Measurements from ENCODE around the gene MRPL21.
A peak's percentile ranks its signal among the peaks of the same experiment; 100 is the strongest.
"Not testable (repeated sequence)": the region's sequence is repeated elsewhere in the genome, so short reads cannot be mapped to it uniquely, and the experiment has no call there.

MRPL21 gene

GRCh38 chr11:68908273-68908672 lies 4.6 kb upstream of the MRPL21 start:
- DNase-seq = no peak

GRCh38 chr11:68905421-68906360 lies 2.1 kb upstream of the MRPL21 start:
- DNase-seq = no peak

- peak; percentile 15 to 39 for DNase-seq
These were observed 716 bp upstream of the MRPL21 start for GRCh38 chr11:68904248-68904847.

- DNase-seq = no peak
These were observed 2.7 kb downstream of the MRPL21 start for GRCh38 chr11:68900835-68901381.

GRCh38 chr11:68897441-68897840 lies 6.2 kb downstream of the MRPL21 start:
- DNase-seq = no peak

GRCh38 chr11:68896171-68896959 lies 7.3 kb downstream of the MRPL21 start:
- no peak for DNase-seq

- no peak for DNase-seq
These were observed 10.3 kb downstream of the MRPL21 start for GRCh38 chr11:68893282-68893681.

- DNase-seq = no peak
These were observed 11.1 kb downstream of the MRPL21 start for GRCh38 chr11:68892576-68892975.

GRCh38 chr11:68891351-68891948 lies 12.2 kb downstream of the MRPL21 start:
- no peak for DNase-seq

- DNase-seq = no peak
These were observed 13.0 kb downstream of the MRPL21 start for GRCh38 chr11:68890490-68891231.

GRCh38 chr11:68889948-68890446 lies 13.6 kb downstream of the MRPL21 start:
- no peak for DNase-seq

- DNase-seq = not testable (repeated sequence)
These were observed 18.8 kb downstream of the MRPL21 start for GRCh38 chr11:68884827-68885226.

- no peak for DNase-seq
These were observed 21.2 kb downstream of the MRPL21 start for GRCh38 chr11:68882391-68882790.

- DNase-seq = no peak
These were observed 22.3 kb downstream of the MRPL21 start for GRCh38 chr11:68881320-68881719.

GRCh38 chr11:68880851-68881250 lies 22.8 kb downstream of the MRPL21 start:
- no peak for DNase-seq

- no peak for DNase-seq
These were observed 25.6 kb downstream of the MRPL21 start for GRCh38 chr11:68878022-68878421.

GRCh38 chr11:68872216-68873003 lies 31.2 kb downstream of the MRPL21 start:
- DNase-seq = no peak

GRCh38 chr11:68870470-68870869 lies 33.2 kb downstream of the MRPL21 start:
- no peak for DNase-seq

GRCh38 chr11:68868221-68868835 lies 35.3 kb downstream of the MRPL21 start:
- DNase-seq = no peak

- no peak for DNase-seq
These were observed 36.6 kb downstream of the MRPL21 start for GRCh38 chr11:68867066-68867465.
